ENCODE results near the gene TCF3.
"Not testable (repeated sequence)": the region's sequence is repeated elsewhere in the genome, so short reads cannot be mapped to it uniquely, and the experiment has no call there.

TCF3 gene

DNA sequence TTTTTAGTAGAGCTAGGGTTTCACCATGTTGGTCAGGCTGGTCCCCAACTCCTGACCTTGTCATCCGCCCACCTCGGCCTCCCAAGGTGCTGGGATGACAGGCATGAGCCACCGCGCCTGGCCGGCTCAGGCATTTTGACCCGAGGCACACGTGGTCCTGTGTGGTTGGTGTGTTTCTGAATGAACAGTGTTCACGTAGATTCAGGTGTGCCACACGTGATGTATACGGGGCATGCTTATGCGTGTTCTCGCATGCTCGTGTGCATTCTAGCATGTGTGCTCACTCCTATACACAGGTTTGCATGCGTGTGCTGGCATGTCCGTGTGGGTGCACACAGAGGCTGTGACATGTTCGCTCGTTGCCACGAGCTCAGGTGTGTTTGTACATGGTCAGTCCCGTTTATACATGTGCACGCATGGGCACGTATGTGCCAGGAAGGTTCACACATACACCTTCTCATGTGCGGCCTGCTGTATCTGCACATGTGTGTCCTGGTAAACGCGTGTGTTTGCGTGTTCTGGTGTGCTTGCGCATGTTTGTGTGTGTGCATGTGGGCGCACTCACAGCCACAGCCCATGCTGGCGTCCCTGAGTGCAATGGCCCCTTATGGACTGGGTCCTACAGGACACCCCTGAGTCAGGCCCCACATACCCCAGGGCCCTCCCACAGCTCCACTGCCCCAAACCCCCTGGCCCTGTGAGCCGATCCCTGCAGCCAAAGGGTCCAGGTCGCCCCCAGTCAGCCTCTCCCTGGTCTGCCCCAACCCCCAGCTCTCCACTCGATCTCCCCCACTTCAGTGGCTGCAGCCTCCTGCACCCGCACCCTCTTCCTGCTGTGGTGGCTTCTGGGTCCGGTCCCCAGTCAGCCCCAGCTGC, 20.6 kb upstream of the TCF3 start:
- no peak for DNase-seq (ENCODE audit: low spot score)
- in situ Hi-C loops (cut with MboI; ENCODE audit: low pct_unique_long_range_greater_than_20kb, low sequenced_read_pairs, unreplicated experiment), result no loop called here
- TF ChIP-seq, protein P1, sequence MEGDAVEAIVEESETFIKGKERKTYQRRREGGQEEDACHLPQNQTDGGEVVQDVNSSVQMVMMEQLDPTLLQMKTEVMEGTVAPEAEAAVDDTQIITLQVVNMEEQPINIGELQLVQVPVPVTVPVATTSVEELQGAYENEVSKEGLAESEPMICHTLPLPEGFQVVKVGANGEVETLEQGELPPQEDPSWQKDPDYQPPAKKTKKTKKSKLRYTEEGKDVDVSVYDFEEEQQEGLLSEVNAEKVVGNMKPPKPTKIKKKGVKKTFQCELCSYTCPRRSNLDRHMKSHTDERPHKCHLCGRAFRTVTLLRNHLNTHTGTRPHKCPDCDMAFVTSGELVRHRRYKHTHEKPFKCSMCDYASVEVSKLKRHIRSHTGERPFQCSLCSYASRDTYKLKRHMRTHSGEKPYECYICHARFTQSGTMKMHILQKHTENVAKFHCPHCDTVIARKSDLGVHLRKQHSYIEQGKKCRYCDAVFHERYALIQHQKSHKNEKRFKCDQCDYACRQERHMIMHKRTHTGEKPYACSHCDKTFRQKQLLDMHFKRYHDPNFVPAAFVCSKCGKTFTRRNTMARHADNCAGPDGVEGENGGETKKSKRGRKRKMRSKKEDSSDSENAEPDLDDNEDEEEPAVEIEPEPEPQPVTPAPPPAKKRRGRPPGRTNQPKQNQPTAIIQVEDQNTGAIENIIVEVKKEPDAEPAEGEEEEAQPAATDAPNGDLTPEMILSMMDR (IDR thresholded peaks at IDR 0.05; ENCODE audit: extremely low read depth, insufficient read depth, missing control alignments), result no peak

DNA sequence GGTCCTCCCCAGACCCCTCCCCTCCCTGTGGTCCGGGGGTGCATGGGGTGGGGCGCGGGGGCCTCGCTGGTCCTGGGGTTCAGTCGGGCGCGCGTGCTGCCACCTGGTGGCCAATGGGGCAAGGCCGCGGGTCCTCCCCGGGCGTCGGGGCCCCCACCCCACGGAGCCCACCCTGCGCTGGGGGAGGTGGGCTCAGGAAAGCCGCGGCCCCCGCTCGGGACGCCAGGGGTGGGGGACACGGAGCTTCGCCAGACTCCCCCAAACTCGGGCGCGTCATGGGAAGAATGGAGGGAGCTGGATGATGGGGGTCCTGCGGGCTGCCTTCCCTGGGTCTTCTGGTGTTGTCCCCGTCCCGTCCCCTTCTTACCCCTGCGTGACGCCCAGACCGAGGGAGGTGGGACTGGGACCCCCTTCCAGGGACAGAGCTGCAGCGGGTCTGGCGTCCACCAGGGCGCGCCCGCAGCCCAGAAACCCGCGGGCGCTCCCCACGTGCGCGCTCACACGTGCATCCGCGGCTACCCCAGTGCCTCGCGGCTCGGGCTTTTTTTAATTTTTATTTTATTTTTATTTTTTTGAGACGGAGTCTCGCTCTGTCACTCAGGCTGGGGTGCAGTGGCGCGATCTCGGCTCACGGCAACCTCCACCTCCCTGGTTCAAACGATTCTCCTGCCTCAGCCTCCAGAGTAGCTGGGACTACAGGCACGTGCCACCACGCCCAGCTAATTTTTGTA, 19.8 kb upstream of the TCF3 start:
- in situ Hi-C loops (cut with MboI; ENCODE audit: low pct_unique_long_range_greater_than_20kb, low sequenced_read_pairs, unreplicated experiment), result no loop called here
- peak; percentile 80 for DNase-seq (ENCODE audit: low spot score)
- TF ChIP-seq, protein P1 (IDR thresholded peaks at IDR 0.05; ENCODE audit: extremely low read depth, insufficient read depth, missing control alignments), result peak; percentile 82

DNA sequence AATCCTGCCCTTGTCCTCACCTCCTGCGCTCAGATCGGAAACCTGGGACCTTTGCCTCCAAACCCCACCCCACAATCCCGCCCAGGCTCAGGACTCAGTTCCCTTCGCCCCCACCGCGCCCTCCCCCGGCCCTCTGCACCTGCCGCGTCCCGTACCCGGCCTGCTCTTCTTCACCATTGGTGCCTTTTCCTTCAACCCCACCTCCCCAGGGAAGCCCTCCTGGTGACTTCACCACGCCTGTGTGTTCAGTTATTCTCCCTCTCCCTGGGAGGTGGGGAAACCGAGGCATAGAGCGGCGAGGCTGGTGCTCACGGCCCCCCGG, 19.3 kb upstream of the TCF3 start:
- in situ Hi-C loops (cut with MboI; ENCODE audit: low pct_unique_long_range_greater_than_20kb, low sequenced_read_pairs, unreplicated experiment), result no loop called here
- TF ChIP-seq, protein P1 (IDR thresholded peaks at IDR 0.05; ENCODE audit: extremely low read depth, insufficient read depth, missing control alignments), result no peak
- no peak for DNase-seq (ENCODE audit: low spot score)

DNA sequence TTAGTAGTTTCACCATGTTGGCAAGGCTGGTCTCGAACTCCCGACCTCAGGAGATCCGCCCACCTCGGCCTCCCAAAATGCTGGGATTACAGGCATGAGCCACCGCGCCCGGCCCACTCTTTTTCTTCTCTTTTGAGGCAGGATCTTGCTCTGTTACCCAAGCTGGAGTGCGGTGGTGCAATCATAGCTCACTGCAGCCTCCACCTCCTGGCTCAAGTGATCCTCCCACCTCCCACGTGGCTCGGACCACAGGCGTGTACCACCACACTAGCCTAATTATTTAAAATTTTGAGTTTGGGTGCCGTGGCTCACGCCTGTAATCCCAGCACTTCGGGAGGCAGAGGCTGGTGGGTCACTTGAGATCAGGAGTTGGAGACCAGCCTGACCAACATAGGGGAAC, 18.3 kb upstream of the TCF3 start:
- not testable (repeated sequence) for DNase-seq (ENCODE audit: low spot score)

DNA sequence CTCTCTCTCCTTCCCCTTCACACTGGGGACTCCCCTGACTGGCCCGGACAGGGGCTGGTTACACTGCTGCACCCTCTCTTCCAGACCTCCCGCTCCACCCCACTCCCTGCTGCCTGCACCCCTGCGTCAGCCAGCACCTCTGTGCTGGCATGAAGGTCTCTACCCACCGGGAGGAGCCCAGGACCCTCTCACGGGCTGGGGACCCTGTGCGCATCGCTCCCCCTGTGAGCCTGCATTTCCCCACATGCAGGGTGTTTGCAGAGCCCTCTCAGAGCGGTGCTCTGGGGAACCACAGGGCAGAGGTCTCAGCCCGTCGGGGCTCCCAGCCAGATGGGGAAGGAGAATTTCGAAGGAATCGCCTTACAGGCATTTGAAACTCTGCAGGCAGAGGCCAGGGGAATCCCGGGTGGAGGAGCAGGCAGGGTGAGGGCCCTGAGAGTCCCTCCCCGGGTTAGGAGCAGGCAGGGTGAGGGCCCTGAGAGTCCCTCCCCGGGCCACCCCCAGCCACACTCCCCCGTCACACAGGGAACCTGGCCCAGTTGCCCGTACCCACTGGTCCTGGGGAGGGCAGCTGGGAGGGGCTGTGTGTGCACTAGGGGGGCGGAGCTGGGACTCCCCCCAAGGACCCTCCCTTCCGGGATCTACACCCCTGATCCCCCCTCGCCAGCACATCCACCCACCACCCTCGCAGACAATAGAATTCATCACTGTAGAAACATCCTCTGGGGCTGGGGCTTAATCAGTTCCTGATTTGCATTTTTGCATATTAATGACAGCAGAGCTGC, 16.3 kb upstream of the TCF3 start:
- in situ Hi-C loops (cut with MboI; ENCODE audit: low pct_unique_long_range_greater_than_20kb, low sequenced_read_pairs, unreplicated experiment), result no loop called here
- TF ChIP-seq, protein P1 (IDR thresholded peaks at IDR 0.05; ENCODE audit: extremely low read depth, insufficient read depth, missing control alignments), result no peak
- DNase-seq (ENCODE audit: low spot score), result peak; percentile 71

More for the DNA sequence above, 18.3 kb upstream of the TCF3 start:
- in situ Hi-C loops (cut with MboI; ENCODE audit: low pct_unique_long_range_greater_than_20kb, low sequenced_read_pairs, unreplicated experiment), result not testable (repeated sequence)

DNA sequence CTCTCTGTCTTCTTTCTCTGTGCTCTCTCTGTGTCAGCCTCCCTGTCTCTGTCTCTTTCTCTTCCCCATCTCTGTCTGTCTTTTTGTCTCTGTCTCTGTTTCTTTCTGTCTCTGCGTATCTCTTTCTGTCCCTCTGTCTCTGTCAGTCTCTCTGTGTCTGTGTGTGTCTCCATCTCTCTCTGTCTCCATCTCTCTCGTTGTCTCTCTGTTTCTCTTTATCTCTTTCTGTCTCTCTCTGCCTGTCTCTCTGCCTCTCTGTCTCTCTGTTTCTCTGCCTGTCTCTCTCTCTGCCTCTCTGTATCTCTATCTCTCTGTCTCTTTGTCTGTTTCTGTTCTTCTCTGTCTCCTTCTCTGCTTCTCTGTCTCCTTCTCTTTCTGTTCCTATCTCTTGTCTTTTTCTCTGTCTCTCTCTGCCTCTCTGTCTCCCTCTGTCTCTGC, 15.7 kb upstream of the TCF3 start:
- TF ChIP-seq, protein P1 (IDR thresholded peaks at IDR 0.05; ENCODE audit: extremely low read depth, insufficient read depth, missing control alignments), result no peak
- in situ Hi-C loops (cut with MboI; ENCODE audit: low pct_unique_long_range_greater_than_20kb, low sequenced_read_pairs, unreplicated experiment), result no loop called here
- DNase-seq (ENCODE audit: low spot score), result no peak
